Stimulated activated CD8-positive, alpha-beta memory T cell treated with anti-CD3 and anti-CD28 coated beads, Interleukin-12 subunit alpha, Interleukin-12 subunit beta, amount 100 ng/mL, for 24 hours (primary cell): ENCODE measurements around the gene CFAP100.

Experiments used
- DNase-seq: peaks from one replicate; pipeline ENCODE4 v3.0.0-alpha.2; 2020; ENCODE audit errors: extremely low read depth

The CFAP100 gene

GRCh38 chr3:126373682-126374601 is 20.8 kb upstream of the CFAP100 start:
- DNase-seq: no peak

- no peak for DNase-seq
Measured at GRCh38 chr3:126375835-126376331, 18.8 kb upstream of the CFAP100 start.

- DNase-seq: no peak
Measured at GRCh38 chr3:126376444-126376843, 18.3 kb upstream of the CFAP100 start.

GRCh38 chr3:126377211-126377610 is 17.5 kb upstream of the CFAP100 start:
- DNase-seq: no peak

- no peak for DNase-seq
Measured at GRCh38 chr3:126378341-126378751, 16.4 kb upstream of the CFAP100 start.

- DNase-seq: no peak
Measured at GRCh38 chr3:126380011-126380768, 14.5 kb upstream of the CFAP100 start.

GRCh38 chr3:126381966-126382365 is 12.7 kb upstream of the CFAP100 start:
- no peak for DNase-seq

GRCh38 chr3:126389112-126389793 is 5.5 kb upstream of the CFAP100 start:
- no peak for DNase-seq

- DNase-seq: no peak
Measured at GRCh38 chr3:126389794-126390146, 4.9 kb upstream of the CFAP100 start.

- no peak for DNase-seq
Measured at GRCh38 chr3:126390201-126390600, 4.5 kb upstream of the CFAP100 start.

GRCh38 chr3:126390751-126391150 is 4.0 kb upstream of the CFAP100 start:
- DNase-seq: no peak

GRCh38 chr3:126391631-126392030 is 3.1 kb upstream of the CFAP100 start:
- DNase-seq: no peak

GRCh38 chr3:126392246-126392645 is 2.5 kb upstream of the CFAP100 start:
- DNase-seq: no peak

GRCh38 chr3:126393563-126393962 is 1.1 kb upstream of the CFAP100 start:
- DNase-seq: no peak

GRCh38 chr3:126394977-126395321 is 240 bp downstream of the CFAP100 start:
- DNase-seq: no peak

GRCh38 chr3:126395846-126396513 is 1.3 kb downstream of the CFAP100 start:
- DNase-seq: no peak

- DNase-seq: no peak
Measured at GRCh38 chr3:126396536-126396935, 1.8 kb downstream of the CFAP100 start.

GRCh38 chr3:126397610-126398422 is 3.1 kb downstream of the CFAP100 start:
- no peak for DNase-seq

- DNase-seq: no peak
Measured at GRCh38 chr3:126398423-126399350, 4.0 kb downstream of the CFAP100 start.

- no peak for DNase-seq
Measured at GRCh38 chr3:126399351-126399735, 4.6 kb downstream of the CFAP100 start.
